H54 (cell line): ENCODE results near the gene GRM8.

Experiments used
- DNase-seq: peaks from one replicate; pipeline ENCODE4 v3.0.0; 2011; ENCODE audit warnings: low spot score, mixed read lengths; ENCODE audit not compliant: insufficient read length
- FAIRE-seq: peaks from 3 replicates; lab custom pipeline; 2011; peaks lifted over from hg19 to GRCh38; lab: Jason Lieb, UNC
- POLR2A ChIP-seq: IDR thresholded peaks from 2 replicates; pipeline ENCODE4 v1.6.1; 2011; ENCODE audit warnings: low read depth, mild to moderate bottlenecking, low read length

GRM8 gene

GRCh38 chr7:127251465-127252376 is 1.0 kb downstream of the GRM8 start:
- TF ChIP-seq POLR2A, result no peak
- no peak for DNase-seq
- FAIRE-seq, result no peak

- DNase-seq, result no peak
- FAIRE-seq, result no peak
- TF ChIP-seq POLR2A, result no peak
Measured at GRCh38 chr7:127251036-127251464, 1.7 kb downstream of the GRM8 start.

GRCh38 chr7:127250312-127251035 is 2.3 kb downstream of the GRM8 start:
- no peak for TF ChIP-seq POLR2A
- FAIRE-seq (no peak), DNase-seq (no peak)

GRCh38 chr7:127245607-127246006 is 7.1 kb downstream of the GRM8 start:
- TF ChIP-seq POLR2A, result no peak
- DNase-seq (no peak), FAIRE-seq (no peak)

- no peak for FAIRE-seq
- DNase-seq, result no peak
- no peak for TF ChIP-seq POLR2A
Measured at GRCh38 chr7:127245002-127245401, 7.7 kb downstream of the GRM8 start.

GRCh38 chr7:127239814-127240213 is 12.9 kb downstream of the GRM8 start:
- TF ChIP-seq POLR2A, result no peak
- DNase-seq (no peak), FAIRE-seq (no peak)

- TF ChIP-seq POLR2A, result no peak
- DNase-seq (no peak), FAIRE-seq (no peak)
Measured at GRCh38 chr7:127233630-127234029, 19.1 kb downstream of the GRM8 start.

GRCh38 chr7:127231415-127231814 is 21.3 kb downstream of the GRM8 start:
- DNase-seq, result no peak
- no peak for TF ChIP-seq POLR2A
- FAIRE-seq, result no peak

GRCh38 chr7:127230192-127230925 is 22.4 kb downstream of the GRM8 start:
- TF ChIP-seq POLR2A, result no peak
- FAIRE-seq, result no peak
- no peak for DNase-seq

- no peak for FAIRE-seq
- no peak for DNase-seq
- TF ChIP-seq POLR2A, result no peak
Measured at GRCh38 chr7:127226685-127227374, 25.9 kb downstream of the GRM8 start.

- FAIRE-seq (no peak), DNase-seq (no peak)
- no peak for TF ChIP-seq POLR2A
Measured at GRCh38 chr7:127221731-127222130, 31.0 kb downstream of the GRM8 start.

- TF ChIP-seq POLR2A, result no peak
- FAIRE-seq, result no peak
- DNase-seq, result no peak
Measured at GRCh38 chr7:127214956-127215718, 37.6 kb downstream of the GRM8 start.
